HTR-8/SVneo (cell line): ENCODE measurements around the gene GARRE1.
"Not testable (repeated sequence)": the region's sequence is repeated elsewhere in the genome, so short reads cannot be mapped to it uniquely, and the experiment has no call there.

Experiments
- DNase-seq: peaks from one replicate; pipeline ENCODE4 v3.0.0; 2011; ENCODE audit warnings: low spot score, mixed read lengths; ENCODE audit not compliant: insufficient read length
- FAIRE-seq: peaks from 2 replicates; lab custom pipeline; 2011; peaks lifted over from hg19 to GRCh38; lab: Jason Lieb, UNC

GARRE1 gene

DNA sequence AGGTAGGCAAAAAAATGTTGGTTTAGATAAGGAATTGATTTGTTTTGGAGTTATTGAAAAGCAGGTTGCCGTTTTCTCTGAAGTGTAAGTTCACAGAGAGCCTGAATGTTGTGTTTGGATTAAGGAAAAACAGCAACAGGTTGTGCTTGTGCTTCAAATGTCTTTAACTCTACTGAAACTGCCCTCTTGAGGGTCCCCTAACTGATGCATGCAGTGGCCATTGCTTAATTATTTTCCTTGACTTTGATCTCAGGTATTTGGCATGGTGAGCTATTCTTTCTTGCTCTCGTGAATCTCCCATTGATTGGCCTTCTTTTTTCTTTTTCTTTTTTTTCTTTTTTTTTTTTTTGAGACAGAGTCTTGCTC is 3.2 kb downstream of the GARRE1 start:
- no peak for FAIRE-seq

DNA sequence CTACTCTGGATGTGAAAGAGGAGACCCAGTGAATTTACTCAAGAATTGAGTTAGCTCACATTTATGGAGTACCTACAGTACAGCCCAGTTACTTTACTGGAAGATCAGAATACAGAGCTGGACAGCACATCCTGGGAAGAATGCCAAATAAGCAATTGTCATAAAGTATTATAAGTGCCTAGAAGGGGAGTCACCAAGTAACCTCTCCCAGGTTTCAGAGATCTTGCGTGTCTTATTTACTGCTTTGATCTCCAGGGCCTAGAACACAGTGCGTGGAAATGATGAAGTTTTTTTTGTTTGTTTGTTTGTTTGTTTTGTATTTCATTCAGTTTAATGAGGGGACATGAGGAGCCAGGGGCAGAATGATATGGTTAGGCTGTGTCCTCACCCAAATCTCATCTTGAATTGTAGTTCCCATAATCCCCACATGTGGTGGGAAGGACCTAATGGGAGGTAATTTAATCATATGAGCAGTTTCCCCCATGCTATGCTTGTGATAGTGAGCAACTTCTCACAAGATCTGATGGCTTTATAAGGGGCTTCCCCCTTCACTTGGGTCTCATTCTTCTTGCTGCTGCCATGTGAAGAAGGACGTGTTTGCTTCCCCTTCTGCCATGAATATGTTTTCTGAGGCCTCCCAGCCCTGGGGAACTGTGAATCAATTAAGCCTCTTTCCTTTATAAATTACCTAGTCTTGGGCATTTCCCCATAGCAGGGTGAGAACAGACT is 5.2 kb downstream of the GARRE1 start:
- peak; percentile 28 for FAIRE-seq
- no peak for DNase-seq

More for the DNA sequence above, 3.2 kb downstream of the GARRE1 start:
- DNase-seq = no peak

- no peak for FAIRE-seq
- DNase-seq = no peak
Observed at GRCh38 chr19:34260771-34261173, 6.4 kb downstream of the GARRE1 start.

- FAIRE-seq (no peak), DNase-seq (no peak)
Observed at GRCh38 chr19:34261334-34262109, 7.2 kb downstream of the GARRE1 start.

DNA sequence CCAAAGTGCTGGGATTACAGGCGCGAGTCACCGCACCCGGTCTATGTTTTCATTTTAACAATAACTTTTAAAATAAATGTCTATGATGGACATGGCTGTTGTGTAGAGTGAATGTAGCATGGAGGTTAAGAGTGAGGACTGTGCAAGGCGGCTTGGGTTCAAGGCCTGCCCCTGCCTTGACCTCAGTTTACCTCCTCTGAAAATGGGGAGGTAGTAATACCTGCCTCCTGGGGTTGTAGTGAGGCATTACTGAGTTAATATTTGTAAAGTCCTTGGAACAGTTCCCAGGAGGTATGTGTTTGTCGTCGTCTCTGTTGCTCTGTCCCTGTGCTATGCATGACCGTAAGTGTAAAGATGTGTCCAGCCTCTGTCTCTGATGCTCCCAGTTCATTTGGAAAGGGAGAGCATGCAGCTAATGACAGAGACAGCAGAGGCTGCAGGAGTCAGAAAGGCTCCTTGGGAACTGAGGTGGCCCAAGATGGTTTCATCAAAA is 9.4 kb downstream of the GARRE1 start:
- FAIRE-seq (no peak), DNase-seq (no peak)

DNA sequence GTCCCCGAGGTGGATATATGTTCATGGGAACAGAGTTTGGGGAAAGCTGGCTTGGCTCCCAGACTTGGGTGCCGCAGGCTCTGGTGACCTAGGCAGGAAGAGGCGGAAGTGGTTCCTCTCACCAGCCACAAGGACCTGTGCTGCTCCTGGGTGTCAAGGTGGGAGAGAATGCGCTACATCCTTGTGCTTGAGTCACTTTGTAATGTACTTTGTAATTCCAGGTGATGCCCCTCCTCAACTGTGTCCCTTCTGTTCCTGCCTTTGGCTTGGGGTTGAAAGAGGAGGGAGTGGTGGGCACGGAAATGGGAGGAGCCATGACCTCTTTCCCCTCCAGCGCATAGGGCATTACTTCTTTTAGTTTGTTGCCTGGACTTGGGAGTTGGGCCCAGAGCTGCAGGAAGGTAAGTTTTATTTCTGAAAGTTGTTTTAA is 10.9 kb downstream of the GARRE1 start:
- DNase-seq (no peak), FAIRE-seq (no peak)

DNA sequence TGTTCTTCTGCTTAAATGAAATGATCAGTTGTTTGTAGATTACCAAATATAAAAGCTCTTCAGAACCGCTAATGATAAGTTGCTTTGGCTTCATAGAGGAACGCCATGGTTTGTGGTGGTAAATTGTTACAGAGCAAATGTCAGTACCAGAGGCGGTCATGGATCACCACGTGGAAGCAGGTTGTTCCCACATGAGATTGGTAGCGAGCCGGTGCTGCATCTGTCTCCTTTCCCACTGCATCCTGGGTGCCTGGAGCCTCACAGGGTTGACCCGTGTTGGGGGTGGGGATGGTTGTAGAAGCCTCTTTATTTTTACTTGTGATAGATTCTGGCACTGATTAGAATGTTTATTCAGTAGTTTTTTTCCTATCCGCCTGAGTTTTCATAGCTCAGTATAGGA is 14.7 kb downstream of the GARRE1 start:
- no peak for FAIRE-seq
- DNase-seq = no peak

- DNase-seq = no peak
- no peak for FAIRE-seq
Observed at GRCh38 chr19:34269489-34269888, 15.1 kb downstream of the GARRE1 start.

DNA sequence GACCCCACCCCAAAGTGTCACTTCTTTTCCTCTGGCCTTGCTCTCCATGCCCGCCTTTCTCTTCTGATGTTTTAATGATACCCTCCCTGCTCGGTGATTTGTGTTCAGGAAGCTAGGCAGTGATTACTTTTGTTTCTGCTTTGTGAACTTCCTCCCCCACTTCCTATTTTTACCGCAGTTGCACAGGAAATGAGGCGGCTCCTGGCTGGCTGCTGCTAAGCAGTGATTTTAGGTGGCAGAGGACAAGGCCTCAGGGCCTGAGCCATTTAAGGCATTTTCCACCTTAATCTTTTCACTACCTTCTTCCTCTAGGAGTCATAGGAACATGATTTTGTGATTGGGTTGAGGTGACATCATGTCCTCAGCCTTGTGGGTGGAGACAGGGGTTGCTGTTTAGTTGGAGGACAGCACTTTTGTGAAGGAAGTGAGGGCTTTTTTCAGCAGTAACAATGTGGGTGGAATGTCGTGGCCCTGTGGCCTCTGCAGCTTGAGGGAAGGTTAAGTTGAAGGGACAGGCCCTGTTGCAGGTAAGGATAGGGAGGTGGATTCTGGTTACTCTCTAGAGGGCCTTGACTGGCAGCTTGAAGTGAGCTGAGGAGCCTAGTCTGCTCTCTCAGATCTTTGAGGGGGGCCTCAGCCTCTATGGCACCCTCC is 15.7 kb downstream of the GARRE1 start:
- FAIRE-seq = peak; percentile 69

GRCh38 chr19:34273121-34273520 is 18.8 kb downstream of the GARRE1 start:
- no peak for FAIRE-seq
- no peak for DNase-seq

More for the DNA sequence above, 15.7 kb downstream of the GARRE1 start:
- DNase-seq = peak; percentile 45

- DNase-seq = peak; percentile 44
- FAIRE-seq = no peak
Observed at GRCh38 chr19:34274284-34274826, 20.0 kb downstream of the GARRE1 start.

GRCh38 chr19:34274827-34275625 is 20.7 kb downstream of the GARRE1 start:
- DNase-seq (peak; percentile 70), FAIRE-seq (no peak)

DNA sequence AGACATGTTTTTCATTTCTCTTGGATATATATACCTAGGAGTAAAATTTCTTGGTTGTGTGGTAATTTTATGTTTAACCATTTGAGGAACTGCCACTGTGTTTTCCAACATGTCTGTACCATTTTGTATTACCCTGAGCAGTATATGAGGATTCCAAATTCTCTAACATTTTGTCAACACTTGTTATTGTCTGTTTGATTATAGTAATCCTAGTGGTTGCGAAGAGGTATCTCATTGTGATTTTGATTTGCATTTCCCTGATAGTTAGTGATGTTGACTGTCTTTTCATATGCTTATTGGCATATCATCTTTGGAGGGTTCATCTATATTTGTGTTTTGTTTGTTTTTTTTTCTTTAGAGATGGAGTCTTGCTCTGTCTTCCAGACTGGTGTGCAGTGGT is 21.4 kb downstream of the GARRE1 start:
- DNase-seq (no peak), FAIRE-seq (no peak)

DNA sequence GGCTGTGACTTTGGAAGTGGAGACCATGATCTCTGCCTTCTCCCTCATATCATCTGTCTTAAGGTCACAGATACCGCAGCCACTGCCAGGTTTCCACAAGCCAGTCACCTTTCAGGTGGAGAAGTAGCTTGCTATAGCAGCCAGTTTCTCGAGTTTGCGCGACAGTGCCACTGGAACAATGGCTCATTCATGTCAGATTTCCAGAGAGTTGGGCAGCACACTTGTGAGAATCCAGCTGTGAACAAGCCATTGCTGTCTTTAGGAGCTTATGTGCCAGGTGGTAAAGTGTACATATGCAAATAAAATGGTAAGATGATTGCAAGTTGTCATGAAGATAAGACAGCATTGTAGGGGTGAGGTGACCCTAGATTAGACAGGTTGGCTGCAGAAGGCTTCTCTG is 22.3 kb downstream of the GARRE1 start:
- DNase-seq = no peak
- FAIRE-seq = no peak

DNA sequence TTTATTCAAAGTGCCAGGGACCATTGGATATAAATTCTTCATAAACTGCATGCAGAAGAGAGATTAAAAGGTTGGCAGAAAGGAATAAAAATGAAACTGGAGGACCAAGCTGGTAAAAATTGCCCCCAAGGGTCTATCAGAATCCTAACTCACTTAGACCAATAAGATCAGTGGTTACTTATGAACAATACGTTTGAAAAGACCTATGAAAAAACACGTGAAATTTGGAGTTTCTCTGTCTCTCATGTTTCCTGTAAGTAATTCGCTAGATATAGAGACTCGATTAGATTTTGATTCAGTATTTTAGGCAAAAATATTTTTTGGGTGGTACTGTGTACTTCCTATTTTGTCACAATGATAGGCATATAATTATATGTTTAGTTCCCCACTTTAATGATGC is 22.9 kb downstream of the GARRE1 start:
- DNase-seq (no peak), FAIRE-seq (no peak)

- no peak for DNase-seq
Observed at GRCh38 chr19:34278783-34279182, 24.4 kb downstream of the GARRE1 start.

DNA sequence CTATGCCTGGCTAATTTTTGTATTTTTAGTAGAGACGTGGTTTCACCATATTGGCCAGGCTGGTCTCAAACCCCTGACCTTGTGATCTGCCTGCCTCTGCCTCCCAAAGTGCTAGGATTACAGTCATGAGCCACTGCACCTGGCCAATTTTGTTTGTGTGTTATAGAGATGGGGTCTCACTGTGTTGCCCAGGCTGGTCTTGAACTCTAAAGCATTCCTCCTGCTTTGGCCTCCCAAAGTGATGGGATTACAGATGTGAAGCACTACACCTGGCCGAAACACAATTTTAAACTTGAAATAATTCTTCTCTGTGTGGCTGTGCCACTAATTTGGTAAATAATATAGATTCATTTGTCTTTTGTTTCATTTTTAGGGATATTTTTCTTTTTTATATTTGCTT is 27.1 kb downstream of the GARRE1 start:
- not testable (repeated sequence) for DNase-seq, FAIRE-seq

More at GRCh38 chr19:34278783-34279182, 24.4 kb downstream of the GARRE1 start:
- no peak for FAIRE-seq

DNA sequence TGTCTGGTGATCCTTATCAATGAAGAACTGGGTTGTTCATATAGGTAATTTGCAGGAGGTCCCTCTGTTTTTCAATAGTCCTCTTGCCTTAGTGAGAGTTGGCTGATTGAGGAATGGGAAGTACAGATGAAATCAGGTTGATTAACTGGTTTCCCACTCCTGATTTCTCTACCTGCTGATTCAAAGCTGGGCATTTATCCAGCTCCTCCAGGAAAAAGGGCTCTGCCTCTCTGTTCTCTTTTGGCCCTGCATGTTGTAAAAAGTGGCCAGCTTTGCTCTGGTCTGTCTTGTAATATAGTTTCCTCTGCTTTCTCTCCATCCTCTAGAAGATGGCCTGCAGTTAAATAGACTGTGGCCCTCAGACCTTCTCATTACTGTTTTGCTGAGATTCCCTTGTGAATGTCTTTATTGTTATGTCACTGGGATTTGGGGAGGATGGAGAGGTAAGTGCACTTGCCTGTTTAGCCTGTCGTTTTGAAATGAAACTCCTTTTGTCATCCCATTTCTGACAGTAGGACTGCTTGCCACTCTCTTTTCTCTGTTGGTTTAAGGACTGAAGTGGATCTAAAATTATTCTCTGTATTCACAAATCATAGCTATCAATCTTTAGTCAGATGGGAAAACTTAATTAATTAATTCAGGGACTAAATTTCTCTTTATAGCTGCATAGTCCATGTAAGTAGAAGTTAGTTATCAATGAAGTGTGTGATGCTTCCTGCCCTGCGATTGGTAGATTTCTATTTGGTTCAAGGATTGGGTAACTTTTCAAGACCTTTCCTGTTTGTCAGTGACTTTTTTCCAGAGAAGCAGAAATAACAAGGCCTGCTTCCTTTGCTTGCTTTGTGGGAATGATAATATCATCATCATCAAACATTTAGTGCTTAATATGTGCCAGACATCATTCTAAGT is 28.5 kb downstream of the GARRE1 start:
- DNase-seq = no peak
- no peak for FAIRE-seq

DNA sequence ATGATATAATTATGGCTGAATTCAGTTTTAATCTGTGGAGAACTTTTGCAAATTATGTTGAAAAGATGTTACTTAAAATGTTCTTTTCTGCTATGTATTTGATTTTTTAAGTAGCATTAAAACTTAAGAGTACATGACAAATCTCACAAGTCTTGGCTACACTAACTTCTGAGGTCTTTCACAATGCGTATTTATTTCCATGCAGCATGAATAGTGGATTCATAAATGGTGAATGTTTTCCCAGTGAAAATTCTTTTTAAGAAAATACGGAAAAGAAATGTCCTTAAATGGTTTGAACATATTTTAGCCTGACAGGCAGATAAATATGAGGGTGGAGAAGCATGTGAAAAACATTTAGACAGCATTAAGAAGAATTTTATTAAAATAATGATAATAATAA is 30.2 kb downstream of the GARRE1 start:
- DNase-seq (no peak), FAIRE-seq (no peak)
